ENCODE data around the gene ANXA3.

Gene ANXA3

DNA sequence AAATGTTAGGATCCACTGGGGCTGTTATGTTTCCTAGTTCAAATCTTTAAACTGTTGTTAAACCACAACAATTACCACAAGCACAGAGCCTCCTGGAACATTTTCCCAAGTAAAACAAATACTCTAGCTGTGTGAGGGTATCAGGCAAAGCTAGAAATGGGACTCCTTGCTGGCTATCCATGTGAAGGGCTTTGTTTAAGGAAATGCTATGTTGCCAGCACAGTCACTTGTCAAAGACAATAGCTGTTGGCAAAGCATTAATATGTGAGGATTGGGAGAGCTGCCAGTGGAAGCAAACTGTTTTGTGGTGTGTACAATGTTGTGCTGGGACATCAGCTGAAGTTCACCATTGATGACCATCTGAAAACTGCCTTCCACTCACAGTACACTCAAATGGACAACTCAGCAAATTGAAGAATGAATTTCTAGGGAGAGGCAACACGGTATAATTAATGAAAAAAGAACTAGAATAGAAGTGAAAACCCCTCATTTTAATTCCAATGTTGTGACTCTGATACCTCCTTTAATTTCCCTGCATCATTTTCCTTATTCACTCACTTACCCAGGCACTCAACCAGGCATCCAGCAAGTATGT, 100.8 kb downstream of the ANXA3 start:
- no peak overlapping the region for H3K4me3 ChIP-seq (ENCODE audit: low read length)
- no peak overlapping the region for H3K27ac ChIP-seq (ENCODE audit: low read length)
- no peak overlapping the region for H3K9ac ChIP-seq (ENCODE audit: low read length)
- H3K36me3 ChIP-seq (ENCODE audit: control insufficient read depth, low read depth, low read length) = no peaks in the 10 kb centered on the region
- H3K4me1 ChIP-seq (ENCODE audit: control insufficient read depth, low read depth, low read length) = no peaks in the 10 kb centered on the region
- no peaks in the 10 kb centered on the region for H3K9me3 ChIP-seq (ENCODE audit: control insufficient read depth, low read depth, low read length)
- no peaks in the 10 kb centered on the region for H3K27me3 ChIP-seq (ENCODE audit: control insufficient read depth, insufficient read depth, low read length)

DNA sequence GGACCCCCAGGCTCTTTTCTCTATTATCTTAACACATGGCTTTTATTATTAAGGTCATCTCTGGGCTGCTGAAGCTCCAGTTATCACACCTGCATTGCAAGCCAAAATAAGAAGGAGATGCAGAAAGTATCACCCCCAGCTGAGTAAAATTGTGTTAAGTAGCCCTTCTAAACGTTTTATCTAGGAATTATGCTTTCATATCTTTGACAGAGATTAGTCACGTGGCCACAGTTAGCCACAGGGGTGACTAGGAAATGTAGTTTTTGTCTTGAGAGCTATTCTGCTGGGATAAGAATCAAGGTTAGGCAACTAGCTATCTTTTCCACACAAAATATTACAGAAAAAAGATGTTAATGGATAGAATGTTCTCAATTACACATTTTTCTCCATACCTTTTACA, 102.1 kb downstream of the ANXA3 start:
- Histone ChIP-seq H3K4me1 (ENCODE audit: control insufficient read depth, low read depth, low read length) (no peaks in the 10 kb centered on the region), H3K27me3 (ENCODE audit: control insufficient read depth, insufficient read depth, low read length) (no peaks in the 10 kb centered on the region), H3K27ac (ENCODE audit: low read length) (no peak overlapping the region), H3K9me3 (ENCODE audit: control insufficient read depth, low read depth, low read length) (no peaks in the 10 kb centered on the region), H3K9ac (ENCODE audit: low read length) (no peak overlapping the region), H3K36me3 (ENCODE audit: control insufficient read depth, low read depth, low read length) (no peaks in the 10 kb centered on the region), H3K4me3 (ENCODE audit: low read length) (no peak overlapping the region)

DNA sequence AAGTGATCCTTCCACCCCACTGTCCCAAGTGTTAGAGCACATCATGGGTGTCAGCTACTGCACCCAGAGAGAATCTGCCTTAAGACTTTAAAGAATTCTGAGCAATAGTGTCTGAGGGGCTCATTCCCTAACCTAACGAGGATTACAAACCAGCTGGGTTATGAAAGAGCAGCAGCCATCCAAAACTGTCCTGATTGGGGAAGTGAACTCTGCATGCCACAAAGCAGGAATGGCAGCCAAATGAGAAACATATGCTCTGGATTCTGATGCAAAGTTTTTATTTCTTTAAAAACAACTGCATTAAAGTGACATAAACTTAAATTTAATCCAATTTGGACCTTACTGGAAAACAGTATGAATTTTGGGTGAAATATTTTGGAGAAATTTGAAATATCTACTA, 103.2 kb downstream of the ANXA3 start:
- Histone ChIP-seq H3K4me3 (ENCODE audit: low read length) (no peak overlapping the region), H3K27me3 (ENCODE audit: control insufficient read depth, insufficient read depth, low read length) (no peaks in the 10 kb centered on the region), H3K4me1 (ENCODE audit: control insufficient read depth, low read depth, low read length) (no peaks in the 10 kb centered on the region), H3K9ac (ENCODE audit: low read length) (no peak overlapping the region), H3K36me3 (ENCODE audit: control insufficient read depth, low read depth, low read length) (no peaks in the 10 kb centered on the region), H3K9me3 (ENCODE audit: control insufficient read depth, low read depth, low read length) (no peaks in the 10 kb centered on the region), H3K27ac (ENCODE audit: low read length) (no peak overlapping the region)

DNA sequence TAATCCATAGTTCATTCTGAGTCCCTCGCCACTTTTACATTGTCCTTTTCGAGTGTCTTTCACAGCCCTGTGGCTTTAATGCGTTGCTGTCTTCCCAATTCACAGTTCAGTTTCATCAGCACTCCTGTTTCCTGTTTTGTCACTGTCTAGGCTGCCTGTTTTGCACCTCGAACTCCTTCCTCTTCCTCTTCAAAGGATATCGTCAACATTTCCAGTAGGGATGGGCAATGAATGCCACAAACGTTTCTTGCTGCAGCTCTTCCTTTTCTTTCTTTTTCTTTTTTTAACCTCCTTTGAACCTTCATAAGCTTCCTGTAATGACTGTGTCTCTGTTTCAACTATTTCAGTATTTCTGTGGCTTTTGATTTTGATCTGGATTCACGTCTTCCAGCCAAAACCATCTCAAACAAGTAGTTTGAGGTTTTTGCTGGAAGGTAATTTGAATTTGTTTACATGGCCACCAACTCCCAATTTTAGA, 105.4 kb downstream of the ANXA3 start:
- H3K9ac ChIP-seq (ENCODE audit: low read length) = no peak overlapping the region
- no peaks in the 10 kb centered on the region for H3K9me3 ChIP-seq (ENCODE audit: control insufficient read depth, low read depth, low read length)
- H3K4me3 ChIP-seq (ENCODE audit: low read length) = no peak overlapping the region
- no peaks in the 10 kb centered on the region for H3K36me3 ChIP-seq (ENCODE audit: control insufficient read depth, low read depth, low read length)
- peaks cover 6% of the 10 kb centered on the region for H3K4me1 ChIP-seq (ENCODE audit: control insufficient read depth, low read depth, low read length)
- H3K27me3 ChIP-seq (ENCODE audit: control insufficient read depth, insufficient read depth, low read length) = no peaks in the 10 kb centered on the region
- H3K27ac ChIP-seq (ENCODE audit: low read length) = no peak overlapping the region

- no peak overlapping the region for H3K4me3 ChIP-seq (ENCODE audit: low read length)
- H3K36me3 ChIP-seq (ENCODE audit: control insufficient read depth, low read depth, low read length) = no peaks in the 10 kb centered on the region
- no peaks in the 10 kb centered on the region for H3K27me3 ChIP-seq (ENCODE audit: control insufficient read depth, insufficient read depth, low read length)
- H3K9ac ChIP-seq (ENCODE audit: low read length) = no peak overlapping the region
- no peak overlapping the region for H3K27ac ChIP-seq (ENCODE audit: low read length)
- no peaks in the 10 kb centered on the region for H3K9me3 ChIP-seq (ENCODE audit: control insufficient read depth, low read depth, low read length)
- peaks cover 9% of the 10 kb centered on the region for H3K4me1 ChIP-seq (ENCODE audit: control insufficient read depth, low read depth, low read length)
These were observed 107.7 kb downstream of the ANXA3 start for GRCh38 chr4:78659264-78659663.

GRCh38 chr4:78659665-78660064, 108.1 kb downstream of the ANXA3 start:
- H3K9ac ChIP-seq (ENCODE audit: low read length) = no peak overlapping the region
- H3K4me1 ChIP-seq (ENCODE audit: control insufficient read depth, low read depth, low read length) = peaks cover 9% of the 10 kb centered on the region
- H3K27ac ChIP-seq (ENCODE audit: low read length) = no peak overlapping the region
- H3K9me3 ChIP-seq (ENCODE audit: control insufficient read depth, low read depth, low read length) = no peaks in the 10 kb centered on the region
- H3K27me3 ChIP-seq (ENCODE audit: control insufficient read depth, insufficient read depth, low read length) = no peaks in the 10 kb centered on the region
- no peak overlapping the region for H3K4me3 ChIP-seq (ENCODE audit: low read length)
- H3K36me3 ChIP-seq (ENCODE audit: control insufficient read depth, low read depth, low read length) = no peaks in the 10 kb centered on the region
